Measurements from ENCODE around the gene SF3B3. TPM values are rescaled to one million over a fixed set of nuclear protein-coding genes. Genes with fewer than 3 reads are reported as not detected.

SF3B3 gene
- total RNA-seq, 1 donor from 2014 or later, result 463 TPM

GRCh38 chr16:70602831-70603230 lies 79.2 kb downstream of the SF3B3 start:
- H3K27me3 Mint-ChIP-seq, result peaks cover 3% of the 10 kb centered on the region
- H3K4me3 Mint-ChIP-seq, result no peak overlapping the region
- no peaks in the 10 kb centered on the region for H3K9me3 Mint-ChIP-seq
- H3K4me1 Mint-ChIP-seq, result no peaks in the 10 kb centered on the region
- intact Hi-C loops (cut with micrococcal nuclease), result no loop called here
- ChIA-PET CTCF (no interaction called here), POLR2A (no interaction called here)
- no peaks in the 10 kb centered on the region for H3K36me3 Mint-ChIP-seq (ENCODE audit: low read depth)
- DNase-seq (no peak), ATAC-seq (ENCODE audit: low read depth) (no peak)
- TF ChIP-seq CTCF (IDR thresholded peaks at IDR 0.05), result no peak
- H3K27ac Mint-ChIP-seq, result no peak overlapping the region

GRCh38 chr16:70604407-70605282 lies 81.0 kb downstream of the SF3B3 start:
- CTCF ChIA-PET, result no interaction called here
- ATAC-seq (ENCODE audit: low read depth), result no peak
- Mint-ChIP-seq H3K27ac (no peak overlapping the region), H3K27me3 (peaks cover 3% of the 10 kb centered on the region), H3K4me3 (no peak overlapping the region), H3K36me3 (ENCODE audit: low read depth) (no peaks in the 10 kb centered on the region), H3K4me1 (no peaks in the 10 kb centered on the region), H3K9me3 (no peaks in the 10 kb centered on the region)
- POLR2A ChIA-PET, result no interaction called here
- TF ChIP-seq CTCF (IDR thresholded peaks at IDR 0.05), result no peak
- no peak for DNase-seq
- intact Hi-C loops (cut with micrococcal nuclease), result no loop called here

- no peaks in the 10 kb centered on the region for H3K36me3 Mint-ChIP-seq (ENCODE audit: low read depth)
- no peak overlapping the region for H3K27ac Mint-ChIP-seq
- DNase-seq (no peak), ATAC-seq (ENCODE audit: low read depth) (no peak)
- no peak overlapping the region for H3K4me3 Mint-ChIP-seq
- H3K27me3 Mint-ChIP-seq, result no peaks in the 10 kb centered on the region
- no peak for TF ChIP-seq CTCF (IDR thresholded peaks at IDR 0.05)
- intact Hi-C loops (cut with micrococcal nuclease), result no loop called here
- no peaks in the 10 kb centered on the region for H3K4me1 Mint-ChIP-seq
- POLR2A ChIA-PET, result no interaction called here
- no peaks in the 10 kb centered on the region for H3K9me3 Mint-ChIP-seq
- CTCF ChIA-PET, result no interaction called here
Measured at GRCh38 chr16:70605283-70605657, 81.7 kb downstream of the SF3B3 start.

GRCh38 chr16:70608521-70608920 lies 84.9 kb downstream of the SF3B3 start:
- ATAC-seq (ENCODE audit: low read depth), result no peak
- POLR2A ChIA-PET, result no interaction called here
- Mint-ChIP-seq H3K9me3 (no peaks in the 10 kb centered on the region), H3K4me3 (no peak overlapping the region), H3K36me3 (ENCODE audit: low read depth) (no peaks in the 10 kb centered on the region), H3K4me1 (no peaks in the 10 kb centered on the region), H3K27ac (no peak overlapping the region), H3K27me3 (no peaks in the 10 kb centered on the region)
- DNase-seq, result no peak
- intact Hi-C loops (cut with micrococcal nuclease), result no loop called here
- CTCF ChIA-PET, result no interaction called here
- no peak for TF ChIP-seq CTCF (IDR thresholded peaks at IDR 0.05)

- ATAC-seq (ENCODE audit: low read depth), result no peak
- ChIA-PET CTCF (no interaction called here), POLR2A (no interaction called here)
Measured at GRCh38 chr16:70610273-70611223, 86.9 kb downstream of the SF3B3 start.

More at GRCh38 chr16:70610273-70611223, 86.9 kb downstream of the SF3B3 start:
- Mint-ChIP-seq H3K27ac (no peak overlapping the region), H3K4me1 (no peaks in the 10 kb centered on the region), H3K4me3 (no peak overlapping the region), H3K36me3 (ENCODE audit: low read depth) (no peaks in the 10 kb centered on the region), H3K27me3 (no peaks in the 10 kb centered on the region), H3K9me3 (no peaks in the 10 kb centered on the region)
- TF ChIP-seq CTCF (IDR thresholded peaks at IDR 0.05), result no peak
- no peak for DNase-seq
- intact Hi-C loops (cut with micrococcal nuclease), result no loop called here

Data from activated B cell treated with CpG ODN at 0.5 μM for 24 hours (primary cell).